HPDE6-E6E7 (cell line): ENCODE results near the gene DYNLT4.

Source experiments
- DNase-seq: peaks from one replicate; pipeline ENCODE4 v3.0.0; 2011; ENCODE audit warnings: missing footprints; ENCODE audit errors: extremely low spot score

DYNLT4 gene

DNA sequence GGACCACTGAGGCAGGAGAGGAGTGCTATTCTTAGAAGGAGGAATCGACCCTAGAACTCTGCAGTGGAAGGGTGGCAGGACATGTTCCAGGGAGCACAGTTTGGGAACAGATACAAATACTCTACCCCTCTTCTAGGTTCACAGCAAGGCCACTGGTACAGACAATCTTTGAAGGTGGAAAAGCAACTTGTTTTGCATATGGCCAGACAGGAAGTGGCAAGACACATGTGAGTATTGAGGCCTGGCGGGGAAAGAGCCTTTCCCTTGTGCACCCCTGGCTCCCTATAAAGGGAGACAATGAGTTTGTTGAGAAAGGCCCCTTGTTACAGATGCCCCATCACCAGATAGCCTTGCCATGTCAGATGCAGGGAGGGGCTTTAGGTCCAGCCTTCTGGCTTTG lies 49.7 kb downstream of the DYNLT4 start:
- no peak for DNase-seq
